Fibroblast of mammary gland (primary cell): ENCODE data around the gene KIF12.

Source experiments
- DNase-seq: peaks from one replicate; pipeline ENCODE4 v3.0.0-alpha.2; 2010; ENCODE audit warnings: low read depth
- H3K4me3 ChIP-seq: 2 replicates; pipeline ENCODE4 v1.5.1; 2011; ENCODE audit warnings: low read depth, mild to moderate bottlenecking, low read length, moderate library complexity; ENCODE audit not compliant: control insufficient read depth
- CTCF ChIP-seq: conservative IDR thresholded peaks from 2 replicates; pipeline ENCODE4 v1.5.1; 2011; ENCODE audit warnings: low read depth, low read length, inconsistent platforms; ENCODE audit not compliant: control insufficient read depth, insufficient read depth

The KIF12 gene

DNA sequence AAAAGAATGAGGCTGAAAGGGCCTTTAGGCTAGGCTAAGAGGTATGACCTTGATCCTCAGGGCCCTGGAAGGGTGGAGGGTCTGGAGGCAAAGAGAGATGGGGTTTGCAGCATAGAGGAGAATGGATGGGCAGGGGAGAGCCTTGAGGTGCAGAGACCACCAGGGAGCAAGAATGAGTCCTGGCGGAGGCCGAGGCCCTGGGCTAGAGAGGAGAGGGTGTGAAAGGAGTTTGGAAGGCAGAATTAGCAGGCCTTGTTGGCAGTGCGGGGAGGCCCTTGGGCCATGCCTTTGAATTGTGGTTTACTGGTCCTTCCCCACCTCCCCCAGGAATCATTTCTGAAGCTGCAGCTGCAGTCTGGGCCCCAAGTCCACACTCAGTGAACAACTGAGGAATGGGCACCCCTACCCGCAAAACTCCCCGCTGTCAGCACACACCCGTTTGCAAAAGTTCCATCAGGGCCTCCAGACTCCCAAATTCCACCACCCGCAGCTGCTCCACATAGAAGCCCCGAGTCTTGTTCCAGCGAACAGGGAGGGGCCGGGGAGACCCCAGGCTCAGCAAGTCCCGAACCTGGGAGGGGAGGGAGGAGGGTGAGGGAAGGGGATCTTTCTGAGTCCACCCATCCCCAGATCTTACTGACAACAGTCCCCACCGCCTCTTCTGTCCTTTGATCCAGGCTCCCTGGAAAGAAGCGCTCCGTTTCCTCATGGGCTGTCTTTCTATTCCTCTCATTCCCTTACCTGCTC lies 2.1 kb downstream of the KIF12 start:
- DNase-seq, result no peak
- no peak overlapping the region for H3K4me3 ChIP-seq

DNA sequence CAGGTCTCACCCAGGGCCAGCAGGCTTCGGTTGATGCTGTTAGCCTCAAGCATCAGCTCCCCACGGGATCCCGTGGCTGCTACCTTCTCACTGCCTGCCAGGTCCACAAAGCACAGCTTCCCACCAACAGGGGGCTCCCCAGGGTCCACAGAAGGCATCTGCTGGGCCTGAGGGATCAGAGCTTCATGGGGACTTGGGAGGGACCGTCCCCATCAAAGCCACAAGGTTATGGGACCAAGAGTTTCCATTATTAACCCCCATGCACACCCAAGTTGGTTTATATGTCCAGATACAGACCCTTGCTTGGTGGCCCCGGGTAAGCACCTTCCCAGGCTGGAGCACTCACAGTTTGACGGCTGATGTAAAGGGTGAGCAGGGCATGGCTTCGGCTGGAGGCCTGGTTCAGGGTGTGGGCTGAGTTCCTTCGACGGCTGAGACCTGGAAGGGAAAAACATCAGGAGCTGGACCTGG lies 3.0 kb downstream of the KIF12 start:
- peak; percentile 15 for TF ChIP-seq CTCF
- no peak for DNase-seq
- no peak overlapping the region for H3K4me3 ChIP-seq

More for the DNA sequence above, 2.1 kb downstream of the KIF12 start:
- TF ChIP-seq CTCF, result no peak

DNA sequence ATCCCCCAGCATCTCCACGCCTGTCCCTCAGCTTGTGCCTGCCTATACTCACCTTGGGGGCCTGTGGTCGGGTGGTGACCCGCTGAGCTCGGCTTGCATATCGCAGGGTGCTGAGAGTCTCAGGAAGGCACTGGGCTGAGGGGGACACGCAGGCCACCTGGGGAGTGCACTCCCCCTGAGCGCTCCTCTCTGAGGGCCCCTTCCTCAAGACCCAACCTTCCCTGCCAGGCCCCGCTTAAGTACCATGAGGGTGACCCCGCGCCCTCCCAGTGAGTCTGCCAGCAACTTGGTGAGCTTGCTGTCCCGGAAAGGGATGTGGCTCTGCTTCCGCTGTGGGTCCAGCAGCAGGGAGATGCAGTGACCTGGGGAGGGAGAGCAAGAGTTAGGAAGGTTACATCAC lies 4.1 kb downstream of the KIF12 start:
- TF ChIP-seq CTCF, result no peak
- no peak for DNase-seq
- no peak overlapping the region for H3K4me3 ChIP-seq

- DNase-seq, result no peak
- H3K4me3 ChIP-seq, result no peak overlapping the region
- TF ChIP-seq CTCF, result no peak
Measured at GRCh38 chr9:114093761-114094505, 5.2 kb downstream of the KIF12 start.

DNA sequence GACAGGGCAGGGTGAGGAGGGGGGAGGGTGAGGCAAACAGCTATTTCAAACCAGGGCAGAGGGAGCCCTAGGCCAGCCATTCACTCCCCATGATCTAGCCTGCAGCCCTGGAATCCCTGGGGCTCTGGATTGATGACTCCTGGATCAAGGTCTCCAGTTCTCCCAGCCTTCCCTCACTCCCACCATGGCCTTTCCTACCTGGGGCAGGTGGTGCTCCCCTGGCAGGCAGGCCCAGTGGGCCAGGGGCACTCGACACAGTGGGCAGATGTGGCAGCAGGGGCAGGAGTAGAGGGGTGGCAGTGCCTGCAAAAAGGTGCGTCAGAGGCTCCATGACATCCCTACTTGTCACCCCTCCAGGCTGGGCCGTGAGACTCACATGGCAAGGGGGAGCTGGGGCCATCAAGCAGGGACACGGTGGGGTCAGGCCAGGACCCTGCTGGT lies 6.0 kb downstream of the KIF12 start:
- DNase-seq, result no peak
- H3K4me3 ChIP-seq, result no peak overlapping the region
- no peak for TF ChIP-seq CTCF

DNA sequence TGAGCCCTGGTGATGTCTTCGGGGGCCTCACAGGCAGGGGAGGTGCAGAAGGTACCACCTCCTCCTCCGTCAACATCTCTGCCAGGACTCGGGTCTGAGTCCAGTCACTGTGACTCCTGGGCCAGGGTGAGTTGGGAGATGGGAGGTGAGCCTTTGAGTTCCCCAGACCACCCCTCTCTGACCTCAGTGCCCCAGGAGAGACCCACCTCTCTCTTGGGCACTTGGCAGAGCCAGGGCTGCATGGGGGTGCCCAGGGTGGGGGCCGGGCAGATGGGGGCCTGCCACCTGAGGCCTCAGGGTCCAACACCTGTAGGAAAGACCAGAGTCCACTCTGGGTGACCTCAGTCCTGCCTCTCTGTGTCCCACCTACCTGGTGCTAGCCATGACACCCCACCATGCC lies 6.8 kb downstream of the KIF12 start:
- no peak overlapping the region for H3K4me3 ChIP-seq
- DNase-seq, result no peak

More for the DNA sequence above, 6.8 kb downstream of the KIF12 start:
- TF ChIP-seq CTCF, result no peak
